ENCODE measurements around the gene ZKSCAN1.

GRCh38 chr7:99971242-99971641 is 44.2 kb upstream of the ZKSCAN1 start:
- no peak for TF ChIP-seq CTCF (IDR thresholded peaks at IDR 0.05; ENCODE audit: insufficient read depth, low read length)
- TF ChIP-seq POLR2AphosphoS5 (IDR thresholded peaks at IDR 0.05; ENCODE audit: low read depth): no peak
